K562 (cell line): ENCODE data around the gene AP4S1. TPM values are rescaled to one million over a fixed set of nuclear protein-coding genes. Genes with fewer than 3 reads are reported as not detected.

ENCODE experiments used
- ATAC-seq: fragments of 200-7000 bp; cut with Tn5 transposase; 3 replicates; pipeline ENCODE4 v1.9.1; 2020; ENCODE audit warnings: moderate library complexity
- BruUV-seq: library from RNA; stranded (reverse); fragments of 400-500 nt; replicated peaks from 2 replicates; lab custom pipeline; 2021; lab: Mats Ljungman, UMichigan
- CTCF ChIA-PET: fragments of 300-600 bp; formaldehyde crosslinking; extraction: SDS; loops from one replicate; lab custom pipeline; 2021; ENCODE audit warnings: low intra/inter-chr PET ratio; lab: Yijun Ruan, JAX
- POLR2A ChIA-PET: fragments of 300-600, 350-650 bp; sonication (Branson Sonifier 250); formaldehyde crosslinking; extraction: SDS; loops from one replicate; lab custom pipeline; 2021; ENCODE audit warnings: antibody characterized with exemption, inconsistent platforms; lab: Yijun Ruan, JAX
- DNase-seq, 4 experiments: peaks; one replicate each; pipeline versions ENCODE4 v3.0.0 to v3.0.0-alpha.2; 2011 to 2018; ENCODE audit warnings: low spot score in 3 of 4, mixed read lengths in 3 of 4; ENCODE audit errors: extremely low read depth in 1 of 4
- FAIRE-seq: peaks from 2 replicates; lab custom pipeline; 2011; peaks lifted over from hg19 to GRCh38; lab: Jason Lieb, UNC
- H2AFZ ChIP-seq: 2 replicates; pipeline ENCODE4 v1.6.0; 2011; ENCODE audit warnings: low read depth, low read length, control low read depth, inconsistent platforms
- H3K27ac ChIP-seq: fragments of 200-600 bp; 3 replicates; pipeline ENCODE4 v1.8.0; 2011; ENCODE audit warnings: low read depth, mild to moderate bottlenecking, control low read depth, inconsistent platforms, low read length, moderate library complexity, mixed read lengths; ENCODE audit errors: extremely low read depth
- H3K27me3 ChIP-seq, 2 experiments: fragments of 300-600 bp in 1 of 2; 2 replicates in 1 of 2; 3 replicates in 1 of 2; pipeline versions ENCODE4 v1.6.0 to v1.8.0; 2011; ENCODE audit warnings: inconsistent platforms in 2 of 2, low read length in 2 of 2, mild to moderate bottlenecking in 1 of 2, mixed read lengths in 1 of 2, moderate library complexity in 1 of 2; ENCODE audit not compliant: control insufficient read depth in 2 of 2, insufficient read depth in 2 of 2
- H3K36me3 ChIP-seq: fragments of 300-600 bp; 3 replicates; pipeline ENCODE4 v1.8.0; 2011; ENCODE audit warnings: mild to moderate bottlenecking, low read length, inconsistent platforms; ENCODE audit not compliant: control insufficient read depth, insufficient read depth
- H3K4me1 ChIP-seq, 2 experiments: fragments of 200-600 bp in 1 of 2; replicated peaks in 1 of 2; 2 replicates in 1 of 2; 3 replicates in 1 of 2; pipeline versions ENCODE4 v1.5.1 to v1.8.0; 2011; ENCODE audit warnings: inconsistent platforms in 2 of 2, low read length in 2 of 2, mild to moderate bottlenecking in 1 of 2, mixed read lengths in 1 of 2, moderate library complexity in 1 of 2; ENCODE audit not compliant: control insufficient read depth in 2 of 2, insufficient read depth in 2 of 2
- H3K4me2 ChIP-seq: 2 replicates; pipeline ENCODE4 v1.6.1; 2011; ENCODE audit warnings: low read length, control low read depth, inconsistent platforms, mixed read lengths; ENCODE audit not compliant: insufficient read depth
- H3K4me3 ChIP-seq: fragments of 200-600 bp; sonication (generic), shearing (Covaris generic); 2 replicates; pipeline ENCODE4 v1.5.1; 2016; ENCODE audit warnings: control low read depth, inconsistent platforms
- H3K79me2 ChIP-seq: fragments of 200-600 bp; 3 replicates; pipeline ENCODE4 v1.8.0; 2011; ENCODE audit warnings: low read length, inconsistent platforms; ENCODE audit not compliant: control insufficient read depth, insufficient read depth
- H3K9ac ChIP-seq, 2 experiments: 2 replicates each; pipeline versions ENCODE4 v1.6.0 to v1.6.1; 2011; ENCODE audit warnings: low read depth in 2 of 2, low read length in 2 of 2, control low read depth in 1 of 2, inconsistent platforms in 1 of 2, mild to moderate bottlenecking in 1 of 2, mixed read lengths in 1 of 2; ENCODE audit not compliant: insufficient read depth in 1 of 2
- H3K9me1 ChIP-seq: one replicate; pipeline ENCODE4 v1.6.0; 2011; ENCODE audit warnings: inconsistent platforms, mild to moderate bottlenecking, low read length, moderate library complexity; ENCODE audit not compliant: control insufficient read depth, insufficient read depth
- H3K9me3 ChIP-seq: replicated peaks from 2 replicates; pipeline ENCODE4 v1.5.1; 2011; ENCODE audit warnings: low read depth, low read length, inconsistent platforms; ENCODE audit not compliant: control insufficient read depth, insufficient read depth
- H4K20me1 ChIP-seq: replicated peaks from 2 replicates; pipeline ENCODE4 v1.6.1; 2011; ENCODE audit warnings: low read length, inconsistent platforms, mixed read lengths; ENCODE audit not compliant: control insufficient read depth, insufficient read depth
- HNRNPLL ChIP-seq: fragments of 200-400 bp; formaldehyde crosslinking; IDR thresholded peaks from 2 replicates; pipeline ENCODE4 v1.6.1; 2017; ENCODE audit warnings: low read length, low read depth, mild to moderate bottlenecking; ENCODE audit not compliant: poor library complexity, severe bottlenecking
- KAT8 ChIP-seq: fragments of 450-650 bp; IDR thresholded peaks from 2 replicates; pipeline ENCODE4 v1.6.1; 2016; ENCODE audit warnings: low read depth, mild to moderate bottlenecking
- MED1 ChIP-seq: sonication (generic); formaldehyde crosslinking; IDR thresholded peaks from 2 replicates; pipeline ENCODE4 v1.8.1; 2023; ENCODE audit warnings: missing genetic modification reagents, borderline replicate concordance
- NR3C1 ChIP-seq: sonication (generic); formaldehyde crosslinking; IDR thresholded peaks from 2 replicates; pipeline ENCODE4 v1.8.1; 2022; ENCODE audit warnings: missing genetic modification reagents
- PHB ChIP-seq: fragments of 250-450 bp; sonication (Bioruptor Pico); IDR thresholded peaks from 2 replicates; pipeline ENCODE4 v1.5.0; 2021
- RFX7 ChIP-seq: fragments of 250-450 bp; sonication (Bioruptor Pico); IDR thresholded peaks from 2 replicates; pipeline ENCODE4 v1.5.1; 2021; ENCODE audit warnings: mild to moderate bottlenecking
- SIN3B ChIP-seq: fragments of 450-650 bp; IDR thresholded peaks from 2 replicates; pipeline ENCODE4 v1.6.1; 2017; ENCODE audit warnings: low read depth, mild to moderate bottlenecking, moderate library complexity
- WGBS: fragments of 100-300 bp; shearing (Covaris generic); methylation state at CpG from one replicate; pipeline ENCODE4 v1.1.6; 2016; ENCODE audit warnings: low coverage, mixed read lengths; ENCODE audit not compliant: insufficient coverage; ENCODE audit errors: missing lambda C conversion rate; 5-methylcytosine and 5-hydroxymethylcytosine counted together
- in situ Hi-C: fragments of 300-500 bp; cut with MboI; formaldehyde crosslinking; loops from 4 replicates; pipeline ENCODE4 v1.15.0; 2018; ENCODE audit warnings: inconsistent platforms, mixed read lengths
- intact Hi-C: fragments of 100-400 bp; cut with micrococcal nuclease; formaldehyde crosslinking; loops from 2 replicates; pipeline ENCODE4 v1.14.2; 2022
- polyA plus RNA-seq, 8 experiments: library from polyadenylated mRNA; depleted of rRNA in 4 of 8; stranded (reverse) in 5 of 8; unstranded in 3 of 8; fragments of >200 nt; fragmentation: Nextera tagmentation in 2 of 8; fragmentation: Illumina TruSeq in 1 of 8; extraction: Ambion mirVana in 2 of 8; extraction: Trizol in 1 of 8; gene quantifications; 2 replicates each; pipeline versions ENCODE4 v1.2.1 to v1.2.3, GENCODE V29; 2011 to 2014; ENCODE audit warnings: inconsistent platforms in 1 of 8, missing spikeins in 1 of 8
- total RNA-seq, 7 experiments: library from RNA; depleted of rRNA in 6 of 7; stranded (reverse); fragments of >200 nt in 6 of 7; fragmentation: Illumina TruSeq in 2 of 7; extraction: Trizol in 2 of 7; gene quantifications; 2 replicates each; pipeline versions ENCODE4 v1.2.1 to v1.2.3, GENCODE V29; 2011 to 2021; ENCODE audit warnings: low replicate concordance in 1 of 7
- TF ChIP-seq, protein P1 (sequence below), 3 experiments: fragments of 200-800 bp in 1 of 3; sonication (Bioruptor generic) in 1 of 3; sonication (generic) in 1 of 3; formaldehyde crosslinking in 1 of 3; IDR thresholded peaks; 2 replicates each; pipeline versions ENCODE4 v1.6.1 to v1.8.0; 2016 to 2022; ENCODE audit warnings: mild to moderate bottlenecking in 2 of 3, missing compliant biosample characterization in 2 of 3, missing genetic modification characterization in 2 of 3, missing genetic modification reagents in 1 of 3
- TF ChIP-seq, protein P2 (sequence below): fragments of 250-450 bp; sonication (Bioruptor Pico); IDR thresholded peaks from 2 replicates; pipeline ENCODE4 v1.8.0; 2022; ENCODE audit warnings: moderate library complexity, mild to moderate bottlenecking, inconsistent platforms
- TF ChIP-seq, protein P3 (sequence below): sonication (generic); formaldehyde crosslinking; IDR thresholded peaks from 2 replicates; pipeline ENCODE4 v1.8.1; 2023; ENCODE audit warnings: mild to moderate bottlenecking, missing genetic modification reagents

AP4S1 gene
- total and polyA plus RNA-seq, 9 of the 15 experiments (the other 6 are each of a cell fraction or from before 2014, with no cell fraction given) = 3.7 to 7.8 (median 5.9) TPM

DNA sequence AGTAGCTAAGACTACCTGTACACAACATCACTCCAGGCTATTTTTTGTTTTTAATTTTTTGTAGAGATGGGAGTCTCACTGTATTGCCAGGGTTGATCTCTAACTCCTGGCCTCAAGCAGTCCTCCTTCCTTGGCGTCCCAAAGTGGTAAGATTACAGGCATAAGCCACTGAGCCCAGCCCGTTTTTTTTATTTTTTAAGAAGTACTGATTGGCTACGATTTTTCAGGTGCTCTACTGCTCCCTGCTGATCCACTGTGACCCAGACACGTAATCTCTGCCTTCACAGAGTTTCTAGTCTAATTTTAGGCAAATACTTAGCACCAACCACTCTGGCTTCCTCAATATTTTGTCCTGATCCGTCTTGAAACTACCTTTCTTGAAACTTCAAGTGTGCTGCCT lies 5.0 kb downstream of the AP4S1 start (continued):
- no peak for TF ChIP-seq MED1

DNA sequence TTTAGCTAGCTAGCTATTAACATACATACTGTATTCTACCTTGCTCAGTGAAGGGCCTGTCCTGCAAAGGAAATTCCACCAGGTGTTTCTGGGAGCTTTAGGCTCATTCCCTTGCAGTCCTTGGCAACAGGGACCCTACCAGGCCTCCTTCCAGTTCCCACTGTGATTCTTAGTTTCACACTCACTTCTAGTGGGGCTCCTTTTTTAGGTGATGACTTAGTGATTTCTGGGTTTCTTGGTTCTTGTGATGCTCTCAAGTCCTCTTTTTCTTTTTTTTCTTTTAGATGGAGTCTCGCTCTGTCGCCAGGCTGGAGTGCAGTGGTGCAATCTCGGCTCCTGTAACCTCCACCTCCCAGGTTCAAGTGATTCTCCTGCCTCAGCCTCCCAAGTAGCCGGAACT lies 11.1 kb downstream of the AP4S1 start:
- no peak for FAIRE-seq
- Histone ChIP-seq H3K36me3 (no peaks in the 10 kb centered on the region), H4K20me1 (no peaks in the 10 kb centered on the region), H3K27ac (no peak overlapping the region), H3K4me3 (no peak overlapping the region), H3K9me1 (no peaks in the 10 kb centered on the region), H3K4me1 (peaks cover 30 to 36% of the 10 kb centered on the region in 2 experiments; a peak in 4 of 5 replicates), H3K79me2 (peaks cover 4% of the 10 kb centered on the region; the same call in 1 of the 3 replicates), H2AFZ (no peak overlapping the region), H3K4me2 (no peak overlapping the region)
- intact Hi-C loops = no loop called here
- POLR2A ChIA-PET = interaction anchor here (0.6 kb wide), 1 partner anchor 130 kb away, joined by 3 read pairs; no protein-coding TSS in a partner anchor
- CTCF ChIA-PET = interaction anchor here (0.5 kb wide), 1 partner anchor 14 kb away, joined by 3 read pairs; no protein-coding TSS in a partner anchor
- BruUV-seq = no TSS peak
- TF ChIP-seq, protein P1, sequence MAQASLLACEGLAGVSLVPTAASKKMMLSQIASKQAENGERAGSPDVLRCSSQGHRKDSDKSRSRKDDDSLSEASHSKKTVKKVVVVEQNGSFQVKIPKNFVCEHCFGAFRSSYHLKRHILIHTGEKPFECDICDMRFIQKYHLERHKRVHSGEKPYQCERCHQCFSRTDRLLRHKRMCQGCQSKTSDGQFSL (CRISPR knock-in tag; IDR thresholded peaks at IDR 0.05) = no peak
- TF ChIP-seq, protein P1 (tag; IDR thresholded peaks at IDR 0.05) = no peak
- TF ChIP-seq NR3C1 (no peak), PHB (CRISPR knock-in tag) (no peak), SIN3B (no peak), KAT8 (no peak), RFX7 (CRISPR knock-in tag) (no peak), HNRNPLL (no peak)
- TF ChIP-seq, protein P2, sequence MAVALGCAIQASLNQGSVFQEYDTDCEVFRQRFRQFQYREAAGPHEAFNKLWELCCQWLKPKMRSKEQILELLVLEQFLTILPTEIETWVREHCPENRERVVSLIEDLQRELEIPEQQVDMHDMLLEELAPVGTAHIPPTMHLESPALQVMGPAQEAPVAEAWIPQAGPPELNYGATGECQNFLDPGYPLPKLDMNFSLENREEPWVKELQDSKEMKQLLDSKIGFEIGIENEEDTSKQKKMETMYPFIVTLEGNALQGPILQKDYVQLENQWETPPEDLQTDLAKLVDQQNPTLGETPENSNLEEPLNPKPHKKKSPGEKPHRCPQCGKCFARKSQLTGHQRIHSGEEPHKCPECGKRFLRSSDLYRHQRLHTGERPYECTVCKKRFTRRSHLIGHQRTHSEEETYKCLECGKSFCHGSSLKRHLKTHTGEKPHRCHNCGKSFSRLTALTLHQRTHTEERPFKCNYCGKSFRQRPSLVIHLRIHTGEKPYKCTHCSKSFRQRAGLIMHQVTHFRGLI = no peak
- TF ChIP-seq, protein P3, sequence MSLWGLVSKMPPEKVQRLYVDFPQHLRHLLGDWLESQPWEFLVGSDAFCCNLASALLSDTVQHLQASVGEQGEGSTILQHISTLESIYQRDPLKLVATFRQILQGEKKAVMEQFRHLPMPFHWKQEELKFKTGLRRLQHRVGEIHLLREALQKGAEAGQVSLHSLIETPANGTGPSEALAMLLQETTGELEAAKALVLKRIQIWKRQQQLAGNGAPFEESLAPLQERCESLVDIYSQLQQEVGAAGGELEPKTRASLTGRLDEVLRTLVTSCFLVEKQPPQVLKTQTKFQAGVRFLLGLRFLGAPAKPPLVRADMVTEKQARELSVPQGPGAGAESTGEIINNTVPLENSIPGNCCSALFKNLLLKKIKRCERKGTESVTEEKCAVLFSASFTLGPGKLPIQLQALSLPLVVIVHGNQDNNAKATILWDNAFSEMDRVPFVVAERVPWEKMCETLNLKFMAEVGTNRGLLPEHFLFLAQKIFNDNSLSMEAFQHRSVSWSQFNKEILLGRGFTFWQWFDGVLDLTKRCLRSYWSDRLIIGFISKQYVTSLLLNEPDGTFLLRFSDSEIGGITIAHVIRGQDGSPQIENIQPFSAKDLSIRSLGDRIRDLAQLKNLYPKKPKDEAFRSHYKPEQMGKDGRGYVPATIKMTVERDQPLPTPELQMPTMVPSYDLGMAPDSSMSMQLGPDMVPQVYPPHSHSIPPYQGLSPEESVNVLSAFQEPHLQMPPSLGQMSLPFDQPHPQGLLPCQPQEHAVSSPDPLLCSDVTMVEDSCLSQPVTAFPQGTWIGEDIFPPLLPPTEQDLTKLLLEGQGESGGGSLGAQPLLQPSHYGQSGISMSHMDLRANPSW (CRISPR knock-in tag) = no peak
- TF ChIP-seq, all 486 proteins: peak for 0
- DNase-seq (no peak), ATAC-seq (no peak)
- Histone ChIP-seq H3K27me3 (no peaks in the 10 kb centered on the region), H3K9ac (no peak overlapping the region), H3K9me3 (no peaks in the 10 kb centered on the region; the same call in 1 of the 2 replicates)
- in situ Hi-C loops = no loop called here
- 92% methylated on average over 4 of the region's 4 CpGs for WGBS
